Astrocyte (in vitro differentiated cells and primary cell): ENCODE data around the gene KANSL3. TPM values are rescaled to one million over a fixed set of nuclear protein-coding genes. Genes with fewer than 3 reads are reported as not detected.

Experiments
- DNase-seq: peaks from one replicate; pipeline ENCODE4 v3.0.0-alpha.2; 2010; ENCODE audit warnings: low read depth
- FAIRE-seq: peaks from 2 replicates; lab custom pipeline; 2011; peaks lifted over from hg19 to GRCh38; lab: Jason Lieb, UNC
- H2AFZ ChIP-seq: 2 replicates; pipeline ENCODE4 v1.6.0; 2012; ENCODE audit warnings: low read depth, low read length, inconsistent platforms
- H3K27ac ChIP-seq: 2 replicates; pipeline ENCODE4 v1.5.1; 2011; ENCODE audit warnings: low read depth, low read length, inconsistent platforms
- H3K27me3 ChIP-seq: 2 replicates; pipeline ENCODE4 v1.6.0; 2011; ENCODE audit warnings: low read length, inconsistent platforms; ENCODE audit not compliant: insufficient read depth
- H3K36me3 ChIP-seq: 2 replicates; pipeline ENCODE4 v1.5.1; 2011; ENCODE audit warnings: low read length, inconsistent platforms; ENCODE audit not compliant: insufficient read depth
- H3K4me1 ChIP-seq: 2 replicates; pipeline ENCODE4 v1.5.1; 2011; ENCODE audit warnings: low read length, inconsistent platforms; ENCODE audit not compliant: insufficient read depth
- H3K4me2 ChIP-seq: 2 replicates; pipeline ENCODE4 v1.6.0; 2012; ENCODE audit warnings: low read length, inconsistent platforms
- H3K4me3 ChIP-seq: 2 replicates; pipeline ENCODE4 v1.5.1; 2011; ENCODE audit warnings: low read depth, mild to moderate bottlenecking, low read length, inconsistent platforms; ENCODE audit not compliant: insufficient read depth
- H3K79me2 ChIP-seq: 2 replicates; pipeline ENCODE4 v1.6.0; 2012; ENCODE audit warnings: mild to moderate bottlenecking, low read length, inconsistent platforms; ENCODE audit not compliant: insufficient read depth
- H3K9ac ChIP-seq: 2 replicates; pipeline ENCODE4 v1.6.0; 2012; ENCODE audit warnings: mild to moderate bottlenecking, low read length, inconsistent platforms
- H3K9me3 ChIP-seq: 2 replicates; pipeline ENCODE4 v1.5.1; 2012; ENCODE audit warnings: low read depth, mild to moderate bottlenecking, low read length, inconsistent platforms; ENCODE audit not compliant: insufficient read depth
- H4K20me1 ChIP-seq: 2 replicates; pipeline ENCODE4 v1.6.0; 2012; ENCODE audit warnings: low read length, inconsistent platforms; ENCODE audit not compliant: insufficient read depth
- H3K27ac Mint-ChIP-seq: one replicate; pipeline ENCODE4 v1.8.0; 2021; ENCODE audit warnings: mild to moderate bottlenecking, mixed read lengths; ENCODE audit not compliant: unreplicated experiment
- H3K27me3 Mint-ChIP-seq: one replicate; pipeline ENCODE4 v1.8.0; 2021; ENCODE audit warnings: low read depth, mixed read lengths; ENCODE audit not compliant: unreplicated experiment
- H3K36me3 Mint-ChIP-seq: one replicate; pipeline ENCODE4 v1.8.0; 2021; ENCODE audit warnings: low read depth, mixed read lengths; ENCODE audit not compliant: unreplicated experiment
- H3K4me1 Mint-ChIP-seq: one replicate; pipeline ENCODE4 v1.8.0; 2021; ENCODE audit warnings: low read depth, mixed read lengths; ENCODE audit not compliant: unreplicated experiment
- H3K4me3 Mint-ChIP-seq: one replicate; pipeline ENCODE4 v1.8.0; 2021; ENCODE audit warnings: mild to moderate bottlenecking, moderate library complexity, mixed read lengths; ENCODE audit not compliant: unreplicated experiment
- H3K9me3 Mint-ChIP-seq: one replicate; pipeline ENCODE4 v1.8.0; 2021; ENCODE audit warnings: mild to moderate bottlenecking, mixed read lengths; ENCODE audit not compliant: unreplicated experiment
- EZH2 ChIP-seq: IDR thresholded peaks from 2 replicates; pipeline ENCODE4 v1.6.1; 2012; ENCODE audit warnings: mild to moderate bottlenecking, low read length, inconsistent platforms; ENCODE audit not compliant: insufficient read depth
- total RNA-seq: library from RNA; stranded (reverse); gene quantifications from 2 replicates; pipeline ENCODE4 v1.2.1, GENCODE V29; 2021
- TF ChIP-seq, protein P1 (sequence below): IDR thresholded peaks from 2 replicates; pipeline ENCODE4 v1.5.1; 2011; ENCODE audit warnings: low read depth, mild to moderate bottlenecking, inconsistent platforms, low read length, moderate library complexity; ENCODE audit not compliant: insufficient read depth

Gene KANSL3
- total RNA-seq, 1 donor from 2014 or later: 26.7 TPM

DNA sequence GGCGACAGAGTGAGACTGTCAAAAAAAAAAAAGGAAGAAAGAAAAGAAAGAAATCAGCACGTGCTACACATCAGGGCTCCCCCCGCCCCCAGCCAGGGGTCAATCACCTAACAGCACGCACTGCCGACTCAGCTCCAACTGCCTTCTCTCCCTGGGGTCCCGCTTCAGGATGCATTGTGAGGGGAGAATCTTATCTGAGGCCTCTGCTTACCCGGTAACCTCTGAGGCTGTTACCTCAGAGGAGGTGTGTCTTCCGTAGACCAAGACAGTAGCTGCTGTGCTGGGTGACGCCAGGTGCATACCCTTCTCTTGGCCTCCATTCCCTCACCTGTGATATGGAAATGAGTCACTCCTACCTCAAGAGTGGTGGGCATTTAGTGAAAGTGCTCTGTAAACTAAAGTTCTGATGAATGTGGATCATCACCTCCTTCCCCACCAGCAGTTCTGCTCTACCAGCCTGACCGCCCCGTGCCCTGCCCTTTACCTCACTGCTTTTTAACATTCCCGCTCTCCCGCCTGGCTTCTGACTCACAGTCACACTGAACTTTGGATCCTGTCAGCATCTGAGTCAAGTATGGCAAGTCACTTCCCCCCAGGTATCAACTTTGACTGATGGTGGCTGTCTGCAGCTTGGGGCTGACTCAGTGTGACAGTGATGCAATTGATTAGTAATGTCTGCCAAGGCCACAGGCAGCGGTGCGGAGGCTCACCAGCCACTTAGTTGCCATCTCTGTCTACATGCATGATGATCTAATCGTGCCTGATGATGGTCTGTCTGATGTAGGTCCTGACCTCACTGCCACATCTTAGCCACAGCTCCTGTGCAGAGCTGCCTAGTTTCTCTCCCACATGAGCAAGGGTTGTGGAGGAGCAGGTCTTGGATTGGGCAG, 81.4 kb downstream of the KANSL3 start:
- no peaks in the 10 kb centered on the region for H4K20me1 ChIP-seq
- no peaks in the 10 kb centered on the region for H3K79me2 ChIP-seq
- H3K4me1 ChIP-seq: peaks cover 11% of the 10 kb centered on the region
- Mint-ChIP-seq H3K27ac (peak overlapping the region; percentile 92), H3K9me3 (peaks cover 14% of the 10 kb centered on the region), H3K4me1 (peaks cover 11% of the 10 kb centered on the region), H3K4me3 (peak overlapping the region; percentile 16), H3K27me3 (peaks cover 4% of the 10 kb centered on the region), H3K36me3 (peaks cover 14% of the 10 kb centered on the region)
- peak overlapping the region; percentile 60 for H3K9ac ChIP-seq
- no peaks in the 10 kb centered on the region for H3K27me3 ChIP-seq
- no peaks in the 10 kb centered on the region for H3K9me3 ChIP-seq
- TF ChIP-seq, protein P1, sequence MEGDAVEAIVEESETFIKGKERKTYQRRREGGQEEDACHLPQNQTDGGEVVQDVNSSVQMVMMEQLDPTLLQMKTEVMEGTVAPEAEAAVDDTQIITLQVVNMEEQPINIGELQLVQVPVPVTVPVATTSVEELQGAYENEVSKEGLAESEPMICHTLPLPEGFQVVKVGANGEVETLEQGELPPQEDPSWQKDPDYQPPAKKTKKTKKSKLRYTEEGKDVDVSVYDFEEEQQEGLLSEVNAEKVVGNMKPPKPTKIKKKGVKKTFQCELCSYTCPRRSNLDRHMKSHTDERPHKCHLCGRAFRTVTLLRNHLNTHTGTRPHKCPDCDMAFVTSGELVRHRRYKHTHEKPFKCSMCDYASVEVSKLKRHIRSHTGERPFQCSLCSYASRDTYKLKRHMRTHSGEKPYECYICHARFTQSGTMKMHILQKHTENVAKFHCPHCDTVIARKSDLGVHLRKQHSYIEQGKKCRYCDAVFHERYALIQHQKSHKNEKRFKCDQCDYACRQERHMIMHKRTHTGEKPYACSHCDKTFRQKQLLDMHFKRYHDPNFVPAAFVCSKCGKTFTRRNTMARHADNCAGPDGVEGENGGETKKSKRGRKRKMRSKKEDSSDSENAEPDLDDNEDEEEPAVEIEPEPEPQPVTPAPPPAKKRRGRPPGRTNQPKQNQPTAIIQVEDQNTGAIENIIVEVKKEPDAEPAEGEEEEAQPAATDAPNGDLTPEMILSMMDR: no peak
- no peak for TF ChIP-seq EZH2
- H3K36me3 ChIP-seq: no peaks in the 10 kb centered on the region
- peak; percentile 73 for FAIRE-seq
- peak overlapping the region; percentile 13 for H3K4me2 ChIP-seq
- peak overlapping the region; percentile 27 for H2AFZ ChIP-seq
- DNase-seq: peak; percentile 91
- H3K27ac ChIP-seq: peak overlapping the region; percentile 66
- H3K4me3 ChIP-seq: no peak overlapping the region

GRCh38 chr2:96555146-96555610, 82.9 kb downstream of the KANSL3 start:
- Histone ChIP-seq H3K36me3 (no peaks in the 10 kb centered on the region), H3K9me3 (no peaks in the 10 kb centered on the region), H3K4me2 (no peak overlapping the region), H3K27ac (no peak overlapping the region), H3K4me3 (no peak overlapping the region), H2AFZ (no peak overlapping the region), H3K9ac (no peak overlapping the region), H3K4me1 (peaks cover 11% of the 10 kb centered on the region), H4K20me1 (no peaks in the 10 kb centered on the region), H3K27me3 (no peaks in the 10 kb centered on the region), H3K79me2 (no peaks in the 10 kb centered on the region)
- TF ChIP-seq, protein P1: no peak
- TF ChIP-seq EZH2: no peak
- FAIRE-seq (no peak), DNase-seq (no peak)
- peaks cover 13% of the 10 kb centered on the region for H3K36me3 Mint-ChIP-seq
- peaks cover 14% of the 10 kb centered on the region for H3K9me3 Mint-ChIP-seq
- peaks cover 2% of the 10 kb centered on the region for H3K27me3 Mint-ChIP-seq
- H3K4me1 Mint-ChIP-seq: peaks cover 11% of the 10 kb centered on the region
- no peak overlapping the region for H3K27ac Mint-ChIP-seq
- no peak overlapping the region for H3K4me3 Mint-ChIP-seq
